Neural crest cell (in vitro differentiated cells): ENCODE measurements around the gene ZNF622. TPM values are rescaled to one million over a fixed set of nuclear protein-coding genes. Genes with fewer than 3 reads are reported as not detected.

Experiments
- DNase-seq: peaks from one replicate; pipeline ENCODE4 v3.0.0; 2021; ENCODE audit warnings: low read depth, mixed read lengths, low spot score
- H3K27ac Mint-ChIP-seq: one replicate; pipeline ENCODE4 v1.8.0; 2021; ENCODE audit warnings: mild to moderate bottlenecking, mixed read lengths; ENCODE audit not compliant: unreplicated experiment
- H3K27me3 Mint-ChIP-seq: 2 replicates; pipeline ENCODE4 v1.8.0; 2021; ENCODE audit warnings: low read depth, mild to moderate bottlenecking, mixed read lengths
- H3K36me3 Mint-ChIP-seq: 2 replicates; pipeline ENCODE4 v1.8.0; 2021; ENCODE audit warnings: low read depth, mild to moderate bottlenecking, mixed read lengths
- H3K4me1 Mint-ChIP-seq: 2 replicates; pipeline ENCODE4 v1.8.0; 2021; ENCODE audit warnings: mixed read lengths
- H3K4me3 Mint-ChIP-seq: one replicate; pipeline ENCODE4 v1.8.0; 2021; ENCODE audit warnings: mild to moderate bottlenecking, mixed read lengths
- H3K9me3 Mint-ChIP-seq: 2 replicates; pipeline ENCODE4 v1.8.0; 2021; ENCODE audit warnings: mixed read lengths
- CTCF ChIP-seq: fragments of 200-600 bp; sonication (generic); conservative IDR thresholded peaks from 2 replicates; pipeline ENCODE4 v1.5.0; 2021; ENCODE audit warnings: antibody characterized with exemption, mild to moderate bottlenecking
- total RNA-seq: library from RNA; stranded (reverse); gene quantifications from 2 replicates; pipeline ENCODE4 v1.2.1, GENCODE V29; 2021

The ZNF622 gene
- total RNA-seq, 1 donor from 2014 or later: 24.0 TPM

- peak overlapping the region; percentile 98 for H3K4me3 Mint-ChIP-seq
Measured at GRCh38 chr5:16464664-16465543, 696 bp downstream of the ZNF622 start.

DNA sequence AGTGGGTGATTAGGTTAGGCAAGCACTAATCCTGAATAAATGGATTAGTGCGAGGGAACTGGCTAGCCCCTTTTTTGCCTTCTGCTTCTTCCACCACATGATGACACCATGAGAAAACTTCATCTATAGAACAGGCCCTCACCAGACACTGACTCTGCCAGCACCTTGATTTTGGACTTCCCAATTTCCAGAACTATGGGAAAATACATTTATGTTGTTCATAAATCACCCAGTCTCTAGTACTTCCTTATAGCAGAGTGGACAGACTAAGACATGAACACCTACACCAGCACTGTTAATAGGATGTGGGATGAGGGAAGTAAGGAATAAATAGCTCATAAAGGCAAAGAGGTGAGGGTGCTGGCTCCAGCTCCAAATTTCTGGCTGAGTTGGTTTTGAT, 1.4 kb downstream of the ZNF622 start:
- no peak for TF ChIP-seq CTCF
- Mint-ChIP-seq H3K4me3 (peak overlapping the region; percentile 98), H3K27ac (no peak overlapping the region), H3K27me3 (no peaks in the 10 kb centered on the region), H3K36me3 (peaks cover 2% of the 10 kb centered on the region), H3K9me3 (no peaks in the 10 kb centered on the region), H3K4me1 (peaks cover 61% of the 10 kb centered on the region)
- DNase-seq: no peak

More at GRCh38 chr5:16464664-16465543, 696 bp downstream of the ZNF622 start:
- peak overlapping the region; percentile 55 for H3K27ac Mint-ChIP-seq
- no peaks in the 10 kb centered on the region for H3K9me3 Mint-ChIP-seq
- peaks cover 2% of the 10 kb centered on the region for H3K36me3 Mint-ChIP-seq
- peaks cover 66% of the 10 kb centered on the region for H3K4me1 Mint-ChIP-seq
- DNase-seq: no peak
- no peak for TF ChIP-seq CTCF
- no peaks in the 10 kb centered on the region for H3K27me3 Mint-ChIP-seq

GRCh38 chr5:16461782-16462181, 3.8 kb downstream of the ZNF622 start:
- Mint-ChIP-seq H3K27ac (no peak overlapping the region), H3K9me3 (no peaks in the 10 kb centered on the region), H3K4me3 (peak overlapping the region; percentile 62), H3K27me3 (no peaks in the 10 kb centered on the region), H3K36me3 (peaks cover 2% of the 10 kb centered on the region), H3K4me1 (peaks cover 38% of the 10 kb centered on the region)
- no peak for DNase-seq
- TF ChIP-seq CTCF: no peak

DNA sequence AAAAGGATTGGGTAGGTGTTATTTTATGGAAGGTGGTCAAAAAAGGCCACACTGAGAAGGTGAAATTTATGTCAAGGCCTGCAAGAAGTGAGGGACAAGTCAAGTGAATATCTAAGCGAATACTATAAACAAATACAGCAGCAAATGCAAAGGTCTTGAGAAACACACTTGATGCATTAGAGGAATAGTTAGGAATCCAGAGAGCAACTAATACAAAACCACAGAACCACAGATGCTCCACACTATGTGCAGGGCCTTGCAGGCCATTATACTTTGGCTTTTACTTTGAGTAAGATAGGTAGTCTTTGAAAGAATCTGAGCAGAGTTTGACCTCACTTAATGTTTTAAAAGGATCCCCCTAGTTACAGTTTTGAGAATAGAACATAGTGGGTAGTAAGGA, 4.6 kb downstream of the ZNF622 start:
- Mint-ChIP-seq H3K9me3 (no peaks in the 10 kb centered on the region), H3K4me1 (peaks cover 36% of the 10 kb centered on the region), H3K4me3 (peak overlapping the region; percentile 62)

GRCh38 chr5:16459451-16459850, 6.1 kb downstream of the ZNF622 start:
- H3K9me3 Mint-ChIP-seq: no peaks in the 10 kb centered on the region
- DNase-seq: no peak
- H3K4me1 Mint-ChIP-seq: peaks cover 24% of the 10 kb centered on the region
- no peak overlapping the region for H3K27ac Mint-ChIP-seq
- no peaks in the 10 kb centered on the region for H3K27me3 Mint-ChIP-seq
- no peak overlapping the region for H3K4me3 Mint-ChIP-seq
- no peak for TF ChIP-seq CTCF
- peaks cover 4% of the 10 kb centered on the region for H3K36me3 Mint-ChIP-seq

More for the DNA sequence above, 4.6 kb downstream of the ZNF622 start:
- no peaks in the 10 kb centered on the region for H3K27me3 Mint-ChIP-seq
- DNase-seq: no peak
- H3K36me3 Mint-ChIP-seq: peaks cover 3% of the 10 kb centered on the region
- no peak for TF ChIP-seq CTCF
- no peak overlapping the region for H3K27ac Mint-ChIP-seq
